Brain microvascular endothelial cell (primary cell): ENCODE data around the gene MPC1.

Experiments
- DNase-seq: peaks from one replicate; pipeline ENCODE4 v3.0.0-alpha.2; 2020
- H3K27ac ChIP-seq: fragments of 250-450 bp; sonication (Bioruptor Pico); 2 replicates; pipeline ENCODE4 v1.5.1; 2020; ENCODE audit warnings: mild to moderate bottlenecking, moderate library complexity
- H3K27me3 ChIP-seq: fragments of 250-450 bp; sonication (Bioruptor Pico); replicated peaks from 2 replicates; pipeline ENCODE4 v1.5.1; 2020; ENCODE audit warnings: mild to moderate bottlenecking
- H3K36me3 ChIP-seq: fragments of 250-450 bp; sonication (Bioruptor Pico); replicated peaks from 2 replicates; pipeline ENCODE4 v1.5.1; 2020; ENCODE audit warnings: mild to moderate bottlenecking
- H3K4me3 ChIP-seq: 2 replicates; pipeline ENCODE4 v1.5.1; 2011; ENCODE audit warnings: low read depth, mild to moderate bottlenecking, control low read depth, low read length, moderate library complexity
- in situ Hi-C: cut with HindIII; loops from 2 replicates; pipeline ENCODE4 v1.10.0; 2017; ENCODE audit warnings: low sequenced_read_pairs, low pct_ligation_motif_present
- TF ChIP-seq, protein P1 (sequence below): IDR thresholded peaks from 2 replicates; pipeline ENCODE4 v1.5.1; 2011; ENCODE audit warnings: low read depth, mild to moderate bottlenecking, moderate library complexity, low read length, control low read depth, inconsistent platforms; ENCODE audit errors: missing control alignments

MPC1 gene

DNA sequence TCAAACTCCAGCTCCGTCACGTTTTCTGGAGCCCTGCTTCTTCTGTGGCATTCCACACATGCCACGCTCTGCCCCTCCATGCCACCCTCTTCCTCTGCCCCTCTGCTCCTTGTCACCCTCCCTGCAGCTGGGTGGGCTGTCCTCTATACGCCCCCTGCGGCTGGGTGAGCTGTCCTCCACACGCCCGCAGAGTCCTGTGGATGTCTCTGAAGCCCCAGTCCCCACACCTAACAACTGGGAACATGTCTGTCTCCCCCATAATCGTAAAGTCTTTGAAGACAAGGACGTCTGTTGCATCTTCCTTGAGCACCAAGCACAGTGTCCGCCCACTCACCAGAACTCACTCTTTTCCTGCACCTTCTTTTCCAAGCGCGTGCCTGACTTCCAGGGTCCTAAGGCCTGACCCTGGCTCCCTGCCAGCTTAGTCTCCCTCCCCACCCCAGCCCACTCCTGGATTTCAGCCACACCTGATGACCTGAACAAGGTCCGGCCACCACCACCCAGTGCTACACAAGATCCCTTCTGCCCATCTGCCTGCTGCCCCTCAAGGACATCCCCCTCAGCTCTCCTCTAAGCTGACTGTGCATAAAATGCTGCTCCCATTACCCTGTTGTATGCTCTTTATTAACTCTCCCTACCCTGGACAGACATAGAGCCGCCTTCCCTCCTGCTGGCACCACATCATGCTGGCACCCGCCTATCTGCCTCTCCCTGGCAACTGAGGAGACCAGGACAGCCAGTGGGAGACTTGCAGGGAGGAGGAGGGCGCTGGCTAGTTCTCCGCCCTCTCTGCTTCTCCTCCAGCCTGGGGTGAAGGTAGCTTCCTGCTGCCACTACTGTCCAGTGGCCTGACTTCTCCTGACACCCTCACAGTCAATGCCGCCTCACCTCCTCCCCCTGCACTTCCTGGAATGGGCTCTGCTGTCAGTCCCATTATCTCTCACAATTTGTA lies 63.8 kb downstream of the MPC1 start:
- H3K36me3 ChIP-seq = peaks cover 15% of the 10 kb centered on the region
- no peak for DNase-seq
- no peak overlapping the region for H3K4me3 ChIP-seq
- TF ChIP-seq, protein P1, sequence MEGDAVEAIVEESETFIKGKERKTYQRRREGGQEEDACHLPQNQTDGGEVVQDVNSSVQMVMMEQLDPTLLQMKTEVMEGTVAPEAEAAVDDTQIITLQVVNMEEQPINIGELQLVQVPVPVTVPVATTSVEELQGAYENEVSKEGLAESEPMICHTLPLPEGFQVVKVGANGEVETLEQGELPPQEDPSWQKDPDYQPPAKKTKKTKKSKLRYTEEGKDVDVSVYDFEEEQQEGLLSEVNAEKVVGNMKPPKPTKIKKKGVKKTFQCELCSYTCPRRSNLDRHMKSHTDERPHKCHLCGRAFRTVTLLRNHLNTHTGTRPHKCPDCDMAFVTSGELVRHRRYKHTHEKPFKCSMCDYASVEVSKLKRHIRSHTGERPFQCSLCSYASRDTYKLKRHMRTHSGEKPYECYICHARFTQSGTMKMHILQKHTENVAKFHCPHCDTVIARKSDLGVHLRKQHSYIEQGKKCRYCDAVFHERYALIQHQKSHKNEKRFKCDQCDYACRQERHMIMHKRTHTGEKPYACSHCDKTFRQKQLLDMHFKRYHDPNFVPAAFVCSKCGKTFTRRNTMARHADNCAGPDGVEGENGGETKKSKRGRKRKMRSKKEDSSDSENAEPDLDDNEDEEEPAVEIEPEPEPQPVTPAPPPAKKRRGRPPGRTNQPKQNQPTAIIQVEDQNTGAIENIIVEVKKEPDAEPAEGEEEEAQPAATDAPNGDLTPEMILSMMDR = no peak
- in situ Hi-C loops = no loop called here
- no peaks in the 10 kb centered on the region for H3K27me3 ChIP-seq
- H3K27ac ChIP-seq = no peak overlapping the region

DNA sequence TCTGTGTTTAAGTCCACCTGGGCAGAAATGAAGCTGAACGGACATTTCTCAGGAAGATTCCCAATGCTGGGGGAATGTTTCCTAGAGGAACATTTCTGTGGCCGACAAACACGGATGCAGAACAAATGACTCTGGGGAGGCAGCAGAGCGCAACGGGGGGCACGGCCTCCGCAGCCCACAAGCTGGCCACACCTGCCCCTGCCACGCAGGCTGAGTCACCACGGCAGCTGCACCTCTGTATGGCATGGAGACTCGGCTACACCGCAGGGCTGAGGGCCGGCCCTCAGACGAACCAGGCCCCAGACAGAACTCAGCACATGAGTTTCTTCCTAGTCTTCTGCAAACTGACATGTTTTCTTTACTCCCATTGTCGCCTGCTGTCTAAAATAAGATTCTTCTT lies 64.5 kb downstream of the MPC1 start:
- no peaks in the 10 kb centered on the region for H3K27me3 ChIP-seq
- in situ Hi-C loops = no loop called here
- H3K27ac ChIP-seq = no peak overlapping the region
- H3K4me3 ChIP-seq = no peak overlapping the region
- TF ChIP-seq, protein P1 = no peak
- DNase-seq = no peak
- H3K36me3 ChIP-seq = peaks cover 12% of the 10 kb centered on the region

DNA sequence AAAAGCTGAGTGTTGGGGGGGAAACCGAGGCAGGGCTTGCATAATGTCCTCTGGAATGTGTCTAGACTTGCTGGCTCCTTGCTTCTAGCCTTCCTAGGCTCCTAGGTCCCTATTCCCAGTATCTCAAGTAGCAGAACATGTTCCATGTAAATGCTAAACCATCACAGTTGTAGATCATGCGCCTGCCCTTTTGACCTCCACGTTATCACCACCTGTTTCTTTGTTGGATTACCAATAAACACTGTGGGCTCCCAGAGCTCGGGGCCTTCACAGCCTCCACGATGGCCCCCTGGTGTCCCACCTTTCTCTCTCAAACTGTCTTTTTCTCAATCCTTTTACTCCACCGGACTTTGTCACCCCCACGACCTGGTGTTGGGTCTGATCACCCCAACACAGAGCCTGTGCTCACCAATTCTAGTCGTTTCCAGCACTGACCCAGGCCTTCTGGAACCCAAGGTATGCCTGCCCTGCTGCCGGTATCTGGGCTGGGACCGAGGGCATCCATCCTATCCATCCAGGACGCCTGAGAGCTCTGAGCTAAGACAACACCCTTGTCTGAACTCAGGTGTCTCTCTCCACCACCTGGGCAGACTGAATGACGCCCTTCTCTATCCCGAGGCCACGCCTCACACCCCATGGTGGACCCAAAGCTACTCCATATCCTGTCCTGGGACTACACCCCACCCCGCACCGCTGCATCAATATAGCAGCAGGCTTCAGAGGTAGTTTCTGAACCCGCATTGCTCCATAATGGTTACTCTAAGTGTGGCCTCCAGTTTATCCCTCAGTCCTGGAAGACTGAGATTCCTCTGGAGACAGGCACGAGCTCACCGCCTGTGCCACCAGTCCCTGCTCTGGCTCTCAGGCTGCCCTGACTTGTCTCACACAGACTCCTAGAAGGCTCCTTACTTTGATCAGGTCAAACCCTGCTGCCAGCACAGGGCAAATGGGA lies 65.2 kb downstream of the MPC1 start:
- TF ChIP-seq, protein P1 = no peak
- in situ Hi-C loops = no loop called here
- peaks cover 11% of the 10 kb centered on the region for H3K36me3 ChIP-seq
- no peaks in the 10 kb centered on the region for H3K27me3 ChIP-seq
- H3K4me3 ChIP-seq = no peak overlapping the region
- H3K27ac ChIP-seq = no peak overlapping the region
- DNase-seq = no peak

DNA sequence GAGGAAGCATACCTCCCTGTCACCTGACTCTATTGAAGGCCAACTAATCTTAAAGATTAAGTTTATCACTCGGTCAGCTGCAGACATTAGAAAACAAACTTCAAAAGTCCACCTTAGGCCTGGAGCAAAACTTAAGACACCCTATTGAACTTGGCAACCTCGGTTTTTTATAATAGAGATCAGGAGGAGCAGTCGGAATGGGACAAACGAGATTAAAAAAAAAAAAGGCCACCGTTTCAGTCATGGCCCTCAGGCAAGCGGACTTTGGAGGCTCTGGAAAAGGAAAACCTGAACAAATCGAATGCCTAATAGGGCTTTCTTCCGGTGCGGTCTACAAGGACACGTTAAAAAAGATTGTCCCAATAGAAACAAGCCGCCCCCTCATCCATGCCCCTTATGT lies 67.3 kb downstream of the MPC1 start:
- TF ChIP-seq, protein P1 = no peak
- H3K27me3 ChIP-seq = no peaks in the 10 kb centered on the region
- no peak for DNase-seq
- in situ Hi-C loops = no loop called here
- no peak overlapping the region for H3K27ac ChIP-seq
- H3K4me3 ChIP-seq = no peak overlapping the region
- H3K36me3 ChIP-seq = peaks cover 2% of the 10 kb centered on the region
